Adrenal gland (tissue), 5 donors: ENCODE data around the gene ARHGAP8.

Source experiments
- POLR2A ChIP-seq, 2 donors: fragments of 450-650 bp; IDR thresholded peaks; one replicate each; pipeline ENCODE4 v1.6.1; 2017; ENCODE audit warnings: antibody characterized with exemption in 2 of 2, mild to moderate bottlenecking in 2 of 2, moderate library complexity in 1 of 2
- TF ChIP-seq, protein P1 (sequence below), 6 experiments: fragments of 450-650 bp in 4 of 6; fragments of 200-600 bp in 2 of 6; sonication (generic) in 1 of 6; IDR thresholded peaks; 1 replicate in 5 of 6; 2 replicates in 1 of 6; pipeline versions ENCODE4 v1.5.1 to v1.8.0; 2016 to 2021; ENCODE audit warnings: antibody characterized with exemption in 6 of 6, mild to moderate bottlenecking in 2 of 6, moderate library complexity in 1 of 6
- donor health status: DM: no; HTN: no; CAD: no.

DNA sequence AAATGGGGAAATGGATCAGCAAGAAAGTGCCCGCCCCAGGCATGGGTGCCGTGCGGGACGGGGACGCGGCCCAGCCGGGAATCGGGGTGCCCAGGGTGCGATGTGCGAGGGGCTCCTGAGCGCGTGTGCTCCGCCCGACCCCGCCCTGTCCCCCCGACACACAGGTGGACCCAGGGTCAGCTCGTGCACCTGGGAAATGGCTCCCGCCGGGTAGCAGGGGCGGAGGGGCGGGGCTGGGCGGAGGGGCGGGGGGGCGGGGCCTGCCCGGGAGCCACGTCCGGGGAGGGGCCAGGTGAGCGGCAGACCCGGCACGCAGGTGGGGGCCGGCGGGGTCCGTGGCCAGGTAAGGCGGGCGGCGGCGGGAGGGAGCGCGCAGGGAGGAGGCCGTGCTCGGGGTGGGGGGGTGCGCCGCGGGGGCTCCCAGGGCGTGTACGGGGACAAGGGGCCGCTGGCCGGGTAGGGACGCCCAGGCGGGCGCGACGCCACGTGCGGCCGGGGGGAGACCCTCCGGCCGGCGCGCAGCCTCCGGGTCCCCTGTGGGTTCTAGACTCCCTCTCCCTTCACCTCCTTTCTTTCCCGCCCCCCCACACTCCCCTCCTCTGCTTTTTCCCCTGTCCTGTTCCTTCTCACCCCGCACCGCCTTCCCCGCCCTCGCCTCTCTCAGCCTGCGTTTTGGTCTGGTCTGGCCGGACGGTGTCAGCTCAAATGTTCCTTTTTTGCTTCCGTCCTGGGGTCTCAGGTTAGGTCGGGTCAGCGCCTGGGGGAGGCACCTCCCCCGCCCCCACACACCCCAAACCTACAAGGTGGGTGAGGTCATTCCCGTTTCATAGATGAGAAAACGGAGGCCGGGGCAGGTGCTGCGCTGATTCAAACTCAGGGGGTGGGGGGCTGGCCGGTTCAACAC lies at the start of gene ARHGAP8:
- TF ChIP-seq, protein P1, sequence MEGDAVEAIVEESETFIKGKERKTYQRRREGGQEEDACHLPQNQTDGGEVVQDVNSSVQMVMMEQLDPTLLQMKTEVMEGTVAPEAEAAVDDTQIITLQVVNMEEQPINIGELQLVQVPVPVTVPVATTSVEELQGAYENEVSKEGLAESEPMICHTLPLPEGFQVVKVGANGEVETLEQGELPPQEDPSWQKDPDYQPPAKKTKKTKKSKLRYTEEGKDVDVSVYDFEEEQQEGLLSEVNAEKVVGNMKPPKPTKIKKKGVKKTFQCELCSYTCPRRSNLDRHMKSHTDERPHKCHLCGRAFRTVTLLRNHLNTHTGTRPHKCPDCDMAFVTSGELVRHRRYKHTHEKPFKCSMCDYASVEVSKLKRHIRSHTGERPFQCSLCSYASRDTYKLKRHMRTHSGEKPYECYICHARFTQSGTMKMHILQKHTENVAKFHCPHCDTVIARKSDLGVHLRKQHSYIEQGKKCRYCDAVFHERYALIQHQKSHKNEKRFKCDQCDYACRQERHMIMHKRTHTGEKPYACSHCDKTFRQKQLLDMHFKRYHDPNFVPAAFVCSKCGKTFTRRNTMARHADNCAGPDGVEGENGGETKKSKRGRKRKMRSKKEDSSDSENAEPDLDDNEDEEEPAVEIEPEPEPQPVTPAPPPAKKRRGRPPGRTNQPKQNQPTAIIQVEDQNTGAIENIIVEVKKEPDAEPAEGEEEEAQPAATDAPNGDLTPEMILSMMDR (IDR thresholded peaks at IDR 0.05), result no peak
- no peak for TF ChIP-seq POLR2A (IDR thresholded peaks at IDR 0.05)
